ENCODE data around the gene MLLT10.

The MLLT10 gene

GRCh38 chr10:21516242-21517131 lies 17.5 kb upstream of the MLLT10 start:
- DNase-seq (ENCODE audit: low read depth) = peak; percentile 26
- H3K4me3 ChIP-seq (ENCODE audit: low read depth, low read length) = peak overlapping the region; percentile 55
- TF ChIP-seq CTCF (IDR thresholded peaks at IDR 0.05; ENCODE audit: control insufficient read depth, extremely low read depth, insufficient read depth) = no peak

GRCh38 chr10:21517134-21518031 lies 16.6 kb upstream of the MLLT10 start:
- H3K4me3 ChIP-seq (ENCODE audit: low read depth, low read length) = peak overlapping the region; percentile 40
- DNase-seq (ENCODE audit: low read depth) = peak; percentile 27
- TF ChIP-seq CTCF (IDR thresholded peaks at IDR 0.05; ENCODE audit: control insufficient read depth, extremely low read depth, insufficient read depth) = 0 out of 2 replicates have a peak, but pooled peaks have one; percentile 9

- DNase-seq (ENCODE audit: low read depth) = no peak
- peak overlapping the region; percentile 40; the same call in 1 of the 2 replicates for H3K4me3 ChIP-seq (ENCODE audit: low read depth, low read length)
- no peak for TF ChIP-seq CTCF (IDR thresholded peaks at IDR 0.05; ENCODE audit: control insufficient read depth, extremely low read depth, insufficient read depth)
These were observed 15.8 kb upstream of the MLLT10 start for GRCh38 chr10:21518149-21518640.

GRCh38 chr10:21518641-21519396 lies 15.2 kb upstream of the MLLT10 start:
- no peak for DNase-seq (ENCODE audit: low read depth)
- H3K4me3 ChIP-seq (ENCODE audit: low read depth, low read length) = no peak overlapping the region; the same call in 1 of the 2 replicates
- no peak for TF ChIP-seq CTCF (IDR thresholded peaks at IDR 0.05; ENCODE audit: control insufficient read depth, extremely low read depth, insufficient read depth)

GRCh38 chr10:21519397-21519933 lies 14.6 kb upstream of the MLLT10 start:
- DNase-seq (ENCODE audit: low read depth) = no peak
- H3K4me3 ChIP-seq (ENCODE audit: low read depth, low read length) = no peak overlapping the region

More at GRCh38 chr10:21519397-21519933, 14.6 kb upstream of the MLLT10 start:
- no peak for TF ChIP-seq CTCF (IDR thresholded peaks at IDR 0.05; ENCODE audit: control insufficient read depth, extremely low read depth, insufficient read depth)

Data from LNCaP clone FGC (cell line).